Osteocyte (in vitro differentiated cells): ENCODE measurements around the gene MCTP2. TPM values are rescaled to one million over a fixed set of nuclear protein-coding genes. Genes with fewer than 3 reads are reported as not detected.

Experiments
- DNase-seq: peaks from one replicate; pipeline ENCODE4 v3.0.0; 2021; ENCODE audit warnings: mixed read lengths; ENCODE audit not compliant: unreplicated experiment; ENCODE audit errors: extremely low spot score
- H3K27ac Mint-ChIP-seq: one replicate; pipeline ENCODE4 v1.8.0; 2021; ENCODE audit warnings: mild to moderate bottlenecking, mixed read lengths; ENCODE audit not compliant: unreplicated experiment
- H3K27me3 Mint-ChIP-seq: one replicate; pipeline ENCODE4 v1.8.0; 2021; ENCODE audit warnings: mixed read lengths; ENCODE audit not compliant: unreplicated experiment
- H3K36me3 Mint-ChIP-seq: one replicate; pipeline ENCODE4 v1.8.0; 2021; ENCODE audit warnings: mixed read lengths; ENCODE audit not compliant: unreplicated experiment
- H3K4me1 Mint-ChIP-seq: one replicate; pipeline ENCODE4 v1.8.0; 2021; ENCODE audit warnings: mixed read lengths; ENCODE audit not compliant: unreplicated experiment
- H3K4me3 Mint-ChIP-seq: one replicate; pipeline ENCODE4 v1.8.0; 2021; ENCODE audit warnings: mild to moderate bottlenecking, moderate library complexity, mixed read lengths; ENCODE audit not compliant: unreplicated experiment
- H3K9me3 Mint-ChIP-seq: one replicate; pipeline ENCODE4 v1.8.0; 2021; ENCODE audit warnings: mixed read lengths; ENCODE audit not compliant: unreplicated experiment
- CTCF ChIP-seq: fragments of 200-600 bp; sonication (generic); IDR thresholded peaks from 2 replicates; pipeline ENCODE4 v1.5.0; 2021; ENCODE audit warnings: antibody characterized with exemption, mild to moderate bottlenecking, moderate library complexity
- total RNA-seq: library from RNA; stranded (reverse); gene quantifications from 2 replicates; pipeline ENCODE4 v1.2.1, GENCODE V29; 2021

The MCTP2 gene
- total RNA-seq, 1 donor from 2014 or later = 0.32 TPM

GRCh38 chr15:94432279-94432678 is 200.9 kb downstream of the MCTP2 start:
- H3K4me1 Mint-ChIP-seq = no peaks in the 10 kb centered on the region

DNA sequence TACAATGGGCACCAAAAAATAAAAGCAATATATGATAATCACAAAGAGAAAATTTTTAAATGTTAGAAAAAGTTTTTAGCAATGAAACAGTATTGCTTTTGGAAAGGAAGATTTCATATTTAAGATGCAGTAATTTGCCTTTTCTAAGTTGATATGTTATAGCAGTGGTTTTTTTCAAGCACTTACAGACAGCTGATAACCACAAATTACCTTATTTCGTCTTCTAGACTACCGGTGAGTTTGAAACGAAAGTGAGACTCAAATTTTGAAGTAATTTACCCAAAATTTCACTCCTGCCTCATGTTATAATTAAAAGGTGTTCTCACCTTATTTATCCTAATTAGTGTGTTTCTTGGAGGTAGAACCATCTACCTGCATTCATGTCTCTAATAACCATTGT is 207.8 kb downstream of the MCTP2 start:
- Mint-ChIP-seq H3K9me3 (no peaks in the 10 kb centered on the region), H3K4me3 (no peak overlapping the region), H3K27me3 (no peaks in the 10 kb centered on the region), H3K36me3 (no peaks in the 10 kb centered on the region), H3K4me1 (no peaks in the 10 kb centered on the region), H3K27ac (no peak overlapping the region)
- no peak for DNase-seq
- TF ChIP-seq CTCF = no peak

More at GRCh38 chr15:94432279-94432678, 200.9 kb downstream of the MCTP2 start:
- Mint-ChIP-seq H3K36me3 (no peaks in the 10 kb centered on the region), H3K4me3 (no peak overlapping the region), H3K9me3 (no peaks in the 10 kb centered on the region), H3K27ac (no peak overlapping the region), H3K27me3 (no peaks in the 10 kb centered on the region)
- TF ChIP-seq CTCF = no peak
- DNase-seq = no peak

- Mint-ChIP-seq H3K27me3 (no peaks in the 10 kb centered on the region), H3K4me1 (no peaks in the 10 kb centered on the region), H3K9me3 (peaks cover 4% of the 10 kb centered on the region), H3K36me3 (no peaks in the 10 kb centered on the region), H3K27ac (no peak overlapping the region), H3K4me3 (no peak overlapping the region)
- TF ChIP-seq CTCF = no peak
- no peak for DNase-seq
Measured at GRCh38 chr15:94441760-94442159, 210.4 kb downstream of the MCTP2 start.

DNA sequence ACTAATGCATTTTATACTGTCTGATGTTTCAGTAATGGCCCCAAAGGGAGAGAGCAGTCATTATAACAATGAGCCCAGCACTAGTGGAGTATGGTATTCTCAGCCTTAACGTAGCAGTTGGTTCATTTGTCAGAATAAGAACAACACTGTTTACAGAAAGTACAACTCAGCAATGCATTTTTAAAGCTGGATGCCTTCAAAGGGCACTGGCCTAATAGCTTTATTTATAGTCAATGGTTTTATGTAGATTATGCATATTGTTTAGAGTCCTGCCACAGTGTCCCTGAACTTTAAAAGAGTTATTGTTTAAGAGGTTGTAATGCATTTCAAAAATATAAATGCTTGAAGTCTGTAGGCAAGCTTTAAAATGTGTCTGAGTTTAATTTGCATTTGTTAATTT is 211.1 kb downstream of the MCTP2 start:
- Mint-ChIP-seq H3K4me1 (no peaks in the 10 kb centered on the region), H3K27me3 (no peaks in the 10 kb centered on the region)

DNA sequence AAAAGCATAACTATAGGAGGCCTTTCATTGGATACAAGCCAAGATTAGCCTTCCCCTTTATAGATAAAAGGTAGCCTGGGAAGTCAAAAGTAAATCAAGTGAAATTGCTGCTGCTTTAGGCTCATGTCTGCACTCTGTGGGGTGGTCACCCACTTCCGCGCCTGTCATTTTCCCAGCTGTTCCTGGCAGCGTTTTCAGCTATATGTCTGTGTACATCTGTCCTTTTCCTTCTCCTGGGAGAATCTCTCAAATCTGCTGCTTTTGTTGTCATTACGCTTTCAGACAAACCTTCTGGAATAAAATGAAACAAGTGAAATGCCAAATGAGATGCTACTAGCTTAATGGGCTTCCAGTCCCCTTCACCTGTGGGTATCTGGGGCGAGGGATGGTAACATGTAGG is 211.8 kb downstream of the MCTP2 start:
- Mint-ChIP-seq H3K27me3 (no peaks in the 10 kb centered on the region), H3K9me3 (peaks cover 4% of the 10 kb centered on the region), H3K27ac (no peak overlapping the region), H3K4me3 (no peak overlapping the region), H3K4me1 (no peaks in the 10 kb centered on the region), H3K36me3 (no peaks in the 10 kb centered on the region)
- DNase-seq = no peak
- TF ChIP-seq CTCF = no peak

More for the DNA sequence above, 211.1 kb downstream of the MCTP2 start:
- TF ChIP-seq CTCF = no peak
- Mint-ChIP-seq H3K27ac (no peak overlapping the region), H3K4me3 (no peak overlapping the region), H3K36me3 (no peaks in the 10 kb centered on the region), H3K9me3 (peaks cover 4% of the 10 kb centered on the region)
- DNase-seq = no peak
